OCI-LY1 (cell line): Measurements from ENCODE around the gene ANKRD40CL.

Experiments used
- H2AFZ ChIP-seq: fragments of 200-600 bp; sonication (generic), shearing (Covaris generic); 2 replicates; pipeline ENCODE4 v1.6.0; 2014; ENCODE audit warnings: antibody characterized with exemption, mild to moderate bottlenecking, low read length
- H3F3A ChIP-seq: fragments of 200-600 bp; sonication (generic), shearing (Covaris generic); 2 replicates; pipeline ENCODE4 v1.6.0; 2014; ENCODE audit warnings: mild to moderate bottlenecking, antibody characterized with exemption, low read length, moderate library complexity; ENCODE audit not compliant: insufficient read depth
- H3K27ac ChIP-seq: fragments of 200-600 bp; sonication (generic); 2 replicates; pipeline ENCODE4 v1.5.1; 2014; ENCODE audit warnings: low read length, mixed run types, mild to moderate bottlenecking, low read depth; ENCODE audit not compliant: poor library complexity, severe bottlenecking
- H3K27me3 ChIP-seq: fragments of 200-600 bp; sonication (generic); 2 replicates; pipeline ENCODE4 v1.6.0; 2014; ENCODE audit warnings: antibody characterized with exemption, mild to moderate bottlenecking, low read length, moderate library complexity; ENCODE audit not compliant: insufficient read depth
- H3K36me3 ChIP-seq: fragments of 200-600 bp; sonication (generic); 2 replicates; pipeline ENCODE4 v1.6.1; 2014; ENCODE audit warnings: mild to moderate bottlenecking, antibody characterized with exemption, low read length, moderate library complexity, mixed read lengths; ENCODE audit not compliant: insufficient read depth
- H3K4me1 ChIP-seq: fragments of 200-600 bp; sonication (generic); 2 replicates; pipeline ENCODE4 v1.5.1; 2014; ENCODE audit warnings: mild to moderate bottlenecking, low read length, moderate library complexity; ENCODE audit not compliant: insufficient read depth, severe bottlenecking
- H3K4me2 ChIP-seq: fragments of 200-600 bp; sonication (generic), shearing (Covaris generic); 2 replicates; pipeline ENCODE4 v1.6.1; 2014; ENCODE audit warnings: low read length
- H3K4me3 ChIP-seq: fragments of 200-600 bp; sonication (generic); 2 replicates; pipeline ENCODE4 v1.5.1; 2014; ENCODE audit warnings: low read length, low read depth, mild to moderate bottlenecking, mixed read lengths; ENCODE audit not compliant: poor library complexity, severe bottlenecking
- H3K79me2 ChIP-seq: fragments of 200-600 bp; shearing (Covaris generic); 2 replicates; pipeline ENCODE4 v1.6.1; 2016; ENCODE audit warnings: mixed run types, low read length, mixed read lengths; ENCODE audit not compliant: insufficient read depth
- H3K9ac ChIP-seq: fragments of 200-600 bp; sonication (generic), shearing (Covaris generic); 2 replicates; pipeline ENCODE4 v1.6.1; 2014; ENCODE audit warnings: mild to moderate bottlenecking, low read length, mixed read lengths
- H3K9me2 ChIP-seq: fragments of 200-600 bp; sonication (generic), shearing (Covaris generic); 2 replicates; pipeline ENCODE4 v1.6.1; 2014; ENCODE audit warnings: low read depth, mild to moderate bottlenecking, low read length, mixed read lengths
- H3K9me3 ChIP-seq: fragments of 200-600 bp; shearing (Covaris generic); 2 replicates; pipeline ENCODE4 v1.6.1; 2014; ENCODE audit warnings: low read length, mixed read lengths
- H4K20me1 ChIP-seq: fragments of 200-600 bp; sonication (generic), shearing (Covaris generic); 2 replicates; pipeline ENCODE4 v1.6.0; 2016; ENCODE audit warnings: mild to moderate bottlenecking, low read length; ENCODE audit not compliant: insufficient read depth
- CTCF ChIP-seq: fragments of 200-600 bp; sonication (generic), shearing (Covaris generic); IDR thresholded peaks from 2 replicates; pipeline ENCODE4 v1.5.1; 2017; ENCODE audit warnings: mild to moderate bottlenecking, antibody characterized with exemption, low read length, moderate library complexity, mixed read lengths
- EZH2 ChIP-seq: fragments of 200-600 bp; sonication (generic), shearing (Covaris generic); IDR thresholded peaks from 2 replicates; pipeline ENCODE4 v1.8.0; 2017; ENCODE audit warnings: borderline replicate concordance, mixed run types, mild to moderate bottlenecking, antibody characterized with exemption, low read length, moderate library complexity, mixed read lengths

ANKRD40CL gene

DNA sequence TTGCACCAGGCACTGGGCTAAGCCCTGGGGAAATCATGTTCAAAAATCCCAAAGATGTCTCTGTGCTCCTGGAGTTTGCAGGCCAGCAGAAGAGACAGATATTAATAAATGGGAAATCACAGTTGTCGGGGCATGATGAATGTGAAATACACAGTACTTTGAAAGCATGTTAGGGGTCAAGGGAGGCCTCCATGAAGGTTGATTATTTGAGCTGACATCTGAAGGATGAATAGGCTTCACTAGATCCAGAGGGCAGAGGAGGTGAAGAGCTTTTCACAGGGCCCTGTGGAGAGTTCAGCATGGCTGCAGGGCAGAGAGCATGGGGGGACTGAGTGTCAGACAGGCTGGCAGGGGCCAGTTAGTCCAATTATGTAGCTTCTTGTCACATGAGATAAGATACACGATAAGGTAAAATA is 2.6 kb downstream of the ANKRD40CL start:
- no peaks in the 10 kb centered on the region for H3K9me3 ChIP-seq
- H3K4me2 ChIP-seq = peak overlapping the region; percentile 64; the same call in 1 of the 2 replicates
- no peaks in the 10 kb centered on the region for H3K9me2 ChIP-seq
- H3K27me3 ChIP-seq = no peaks in the 10 kb centered on the region
- no peaks in the 10 kb centered on the region for H3F3A ChIP-seq
- peak overlapping the region; percentile 2; the same call in 1 of the 2 replicates for H3K9ac ChIP-seq
- H3K27ac ChIP-seq = peak overlapping the region; percentile 78
- H3K79me2 ChIP-seq = no peaks in the 10 kb centered on the region
- peaks cover 39% of the 10 kb centered on the region for H3K4me1 ChIP-seq
- TF ChIP-seq CTCF (no peak), EZH2 (no peak)
- H3K36me3 ChIP-seq = no peaks in the 10 kb centered on the region
- no peaks in the 10 kb centered on the region for H4K20me1 ChIP-seq
- no peak overlapping the region for H2AFZ ChIP-seq
- peak overlapping the region; percentile 22 for H3K4me3 ChIP-seq

- peak overlapping the region; percentile 61; the same call in 1 of the 2 replicates for H3K4me2 ChIP-seq
- H3K9me2 ChIP-seq = no peaks in the 10 kb centered on the region
- H3K36me3 ChIP-seq = no peaks in the 10 kb centered on the region
- no peak overlapping the region; the same call in 1 of the 2 replicates for H3K9ac ChIP-seq
- peaks cover 39% of the 10 kb centered on the region for H3K4me1 ChIP-seq
- no peak overlapping the region for H3K4me3 ChIP-seq
- H3K9me3 ChIP-seq = no peaks in the 10 kb centered on the region
- peak overlapping the region; percentile 78 for H3K27ac ChIP-seq
- no peak overlapping the region for H2AFZ ChIP-seq
- H3K27me3 ChIP-seq = no peaks in the 10 kb centered on the region
- H3F3A ChIP-seq = no peaks in the 10 kb centered on the region
- TF ChIP-seq EZH2 (no peak), CTCF (no peak)
- H3K79me2 ChIP-seq = no peaks in the 10 kb centered on the region
- no peaks in the 10 kb centered on the region for H4K20me1 ChIP-seq
Measured at GRCh38 chr17:50763716-50764475, 3.4 kb downstream of the ANKRD40CL start.

DNA sequence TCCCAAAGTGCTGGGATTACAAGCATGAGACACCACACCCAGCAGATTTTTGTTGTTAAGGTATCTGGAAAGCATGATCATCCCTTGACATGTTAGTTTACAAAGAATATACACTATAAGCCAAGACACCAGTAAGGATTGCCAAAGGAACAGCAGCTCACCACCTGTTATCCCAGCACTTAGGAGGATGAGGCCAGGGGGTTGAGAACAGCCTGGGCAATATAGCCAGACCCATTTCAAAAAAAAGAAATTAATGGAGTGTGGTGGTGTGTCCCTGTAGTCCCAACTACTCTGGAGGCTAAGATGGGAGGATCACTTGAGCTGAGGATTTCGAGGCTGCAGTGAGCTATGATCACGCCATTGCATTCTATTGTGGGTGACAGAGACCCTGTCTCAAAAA is 5.1 kb downstream of the ANKRD40CL start:
- Histone ChIP-seq H3K36me3 (no peaks in the 10 kb centered on the region), H3K27ac (no peak overlapping the region)

More for the DNA sequence above, 5.1 kb downstream of the ANKRD40CL start:
- no peaks in the 10 kb centered on the region for H3K79me2 ChIP-seq
- H3F3A ChIP-seq = peaks cover 3% of the 10 kb centered on the region; the same call in 1 of the 2 replicates
- H3K9ac ChIP-seq = no peak overlapping the region
- no peaks in the 10 kb centered on the region for H3K27me3 ChIP-seq
- no peaks in the 10 kb centered on the region for H3K9me2 ChIP-seq
- H2AFZ ChIP-seq = no peak overlapping the region
- no peaks in the 10 kb centered on the region for H3K9me3 ChIP-seq
- H3K4me1 ChIP-seq = peaks cover 39% of the 10 kb centered on the region
- no peaks in the 10 kb centered on the region for H4K20me1 ChIP-seq
- no peak overlapping the region for H3K4me3 ChIP-seq
- H3K4me2 ChIP-seq = no peak overlapping the region
- no peak for TF ChIP-seq CTCF
- no peak for TF ChIP-seq EZH2
